HCT116 (cell line): Measurements from ENCODE around the gene CARD9. TPM values are rescaled to one million over a fixed set of nuclear protein-coding genes. Genes with fewer than 3 reads are reported as not detected.
A peak's percentile ranks its signal among the peaks of the same experiment; 100 is the strongest.

Source experiments
- ATAC-seq: fragments of 200-7000 bp; cut with Tn5 transposase; 2 replicates; pipeline ENCODE4 v1.9.1; 2020; ENCODE audit warnings: mild to moderate bottlenecking, moderate library complexity
- BruUV-seq: library from RNA; stranded (reverse); fragments of 400-500 nt; replicated peaks from 2 replicates; lab custom pipeline; 2021; lab: Mats Ljungman, UMichigan
- CTCF ChIA-PET: fragments of 300-600 bp; sonication (Branson Sonifier 250); formaldehyde crosslinking; loops from one replicate; lab custom pipeline; 2021; ENCODE audit warnings: antibody characterized with exemption; lab: Charles Lee
- POLR2A ChIA-PET: fragments of 300-600, 350-600 bp; sonication (Branson Sonifier 250); formaldehyde crosslinking; loops from one replicate; lab custom pipeline; 2021; ENCODE audit warnings: antibody characterized with exemption; lab: Charles Lee
- RAD21 ChIA-PET, 2 experiments: fragments of 300-600 bp; sonication (Branson Sonifier 250); formaldehyde crosslinking; loops; one replicate each; lab custom pipeline; 2023; ENCODE audit warnings: low total read pairs in 2 of 2; ENCODE audit not compliant: uncharacterized antibody in 2 of 2, unreplicated experiment in 2 of 2, low non-redundant PET in 1 of 2; lab: Charles Lee
- DNase-seq: peaks from one replicate; pipeline ENCODE4 v3.0.0-alpha.2; 2010; ENCODE audit warnings: low read depth, low spot score
- H2AFZ ChIP-seq: fragments of 200-600 bp; shearing (Covaris generic), sonication (generic); 2 replicates; pipeline ENCODE4 v1.6.1; 2017; ENCODE audit warnings: low read depth, mixed run types, mixed read lengths, antibody characterized with exemption, low read length; ENCODE audit not compliant: poor library complexity, severe bottlenecking
- H3K27ac ChIP-seq: 2 replicates; pipeline ENCODE4 v1.5.1; 2012; ENCODE audit warnings: low read depth, low read length
- H3K27me3 ChIP-seq: fragments of 200-600 bp; sonication (generic); 2 replicates; pipeline ENCODE4 v1.6.1; 2016; ENCODE audit warnings: mixed run types, low read length, mixed read lengths; ENCODE audit not compliant: insufficient read depth
- H3K36me3 ChIP-seq, 2 experiments: fragments of 200-500 bp in 1 of 2; fragments of 200-600 bp in 1 of 2; sonication (Bioruptor generic) in 1 of 2; sonication (generic) in 1 of 2; 2 replicates each; pipeline versions ENCODE4 v1.5.1 to v1.6.1; 2014 to 2016; ENCODE audit warnings: low read length in 2 of 2, inconsistent platforms in 1 of 2, mixed read lengths in 1 of 2, mixed run types in 1 of 2; ENCODE audit not compliant: insufficient read depth in 2 of 2, control insufficient read depth in 1 of 2
- H3K4me1 ChIP-seq, 2 experiments: fragments of 200-600 bp in 1 of 2; sonication (generic) in 1 of 2; 2 replicates each; pipeline versions ENCODE4 v1.5.1 to v1.6.1; 2012 to 2017; ENCODE audit warnings: low read length in 2 of 2, inconsistent platforms in 1 of 2, mild to moderate bottlenecking in 1 of 2, mixed read lengths in 1 of 2, mixed run types in 1 of 2, moderate library complexity in 1 of 2; ENCODE audit not compliant: insufficient read depth in 2 of 2, control insufficient read depth in 1 of 2
- H3K4me2 ChIP-seq: fragments of 200-600 bp; sonication (generic); 2 replicates; pipeline ENCODE4 v1.6.1; 2017; ENCODE audit warnings: mixed run types, low read length, mixed read lengths
- H3K4me3 ChIP-seq, 2 experiments: fragments of 200-600 bp in 1 of 2; sonication (generic) in 1 of 2; replicated peaks in 1 of 2; 2 replicates each; pipeline ENCODE4 v1.5.1; 2011 to 2016; ENCODE audit warnings: low read length in 2 of 2, control low read depth in 1 of 2, low read depth in 1 of 2, mild to moderate bottlenecking in 1 of 2, mixed read lengths in 1 of 2, mixed run types in 1 of 2
- H3K79me2 ChIP-seq: fragments of 200-600 bp; sonication (generic); 2 replicates; pipeline ENCODE4 v1.6.1; 2017; ENCODE audit warnings: mild to moderate bottlenecking, mixed run types, low read length, moderate library complexity, mixed read lengths; ENCODE audit not compliant: insufficient read depth
- H3K9ac ChIP-seq: fragments of 200-600 bp; sonication (generic); 2 replicates; pipeline ENCODE4 v1.6.1; 2016; ENCODE audit warnings: low read length, mixed read lengths
- H3K9me2 ChIP-seq: fragments of 200-600 bp; sonication (generic), shearing (Covaris generic); 2 replicates; pipeline ENCODE4 v1.6.1; 2017; ENCODE audit warnings: mixed run types, mild to moderate bottlenecking, moderate library complexity; ENCODE audit not compliant: insufficient read depth
- H3K9me3 ChIP-seq, 2 experiments: fragments of 200-500 bp in 1 of 2; fragments of 200-600 bp in 1 of 2; sonication (Bioruptor generic) in 1 of 2; sonication (generic) in 1 of 2; 2 replicates each; pipeline ENCODE4 v1.6.1; 2014 to 2017; ENCODE audit warnings: low read length in 2 of 2, mixed read lengths in 2 of 2, inconsistent platforms in 1 of 2, low read depth in 1 of 2, mild to moderate bottlenecking in 1 of 2, mixed run types in 1 of 2, moderate library complexity in 1 of 2; ENCODE audit not compliant: control insufficient read depth in 1 of 2, insufficient read depth in 1 of 2
- H4K20me1 ChIP-seq: fragments of 200-600 bp; sonication (generic), shearing (Covaris generic); 2 replicates; pipeline ENCODE4 v1.6.1; 2017; ENCODE audit warnings: mixed run types, mild to moderate bottlenecking, moderate library complexity; ENCODE audit not compliant: insufficient read depth
- CBX3 ChIP-seq: IDR thresholded peaks from 2 replicates; pipeline ENCODE4 v1.6.1; 2012; ENCODE audit warnings: low read depth
- CEBPB ChIP-seq: IDR thresholded peaks from 2 replicates; pipeline ENCODE4 v1.6.1; 2012; ENCODE audit warnings: low read depth
- FOSL1 ChIP-seq: IDR thresholded peaks from 2 replicates; pipeline ENCODE4 v1.6.1; 2012; ENCODE audit warnings: low read depth
- JUND ChIP-seq: IDR thresholded peaks from 2 replicates; pipeline ENCODE4 v1.6.1; 2012
- POLR2A ChIP-seq: IDR thresholded peaks from 2 replicates; pipeline ENCODE4 v1.7.0; 2011; ENCODE audit warnings: borderline replicate concordance; ENCODE audit not compliant: insufficient read depth, insufficient read length; ENCODE audit errors: extremely low read depth
- RAD21 ChIP-seq: IDR thresholded peaks from 2 replicates; pipeline ENCODE4 v1.6.1; 2012; ENCODE audit warnings: low read depth, mild to moderate bottlenecking
- REST ChIP-seq: IDR thresholded peaks from 2 replicates; pipeline ENCODE4 v1.6.1; 2012; ENCODE audit warnings: low read depth
- SIN3A ChIP-seq: IDR thresholded peaks from 2 replicates; pipeline ENCODE4 v1.6.1; 2012; ENCODE audit warnings: low read depth
- TCF7L2 ChIP-seq: IDR thresholded peaks from 2 replicates; pipeline ENCODE4 v1.7.0; 2011; ENCODE audit warnings: borderline replicate concordance, inconsistent platforms; ENCODE audit not compliant: insufficient read depth, insufficient read length; ENCODE audit errors: extremely low read depth
- YY1 ChIP-seq: IDR thresholded peaks from 2 replicates; pipeline ENCODE4 v1.6.1; 2011; ENCODE audit warnings: low read length, low read depth, moderate library complexity, mild to moderate bottlenecking; ENCODE audit not compliant: insufficient replicate concordance; ENCODE audit errors: extremely low read depth
- ZFX ChIP-seq: fragments of 450-650 bp; IDR thresholded peaks from 2 replicates; pipeline ENCODE4 v1.6.1; 2017
- intact Hi-C: fragments of 100-400 bp; cut with micrococcal nuclease; formaldehyde crosslinking; loops from 2 replicates; pipeline ENCODE4 v1.10.0; 2022
- total RNA-seq: library from RNA; stranded (reverse); gene quantifications from one replicate; pipeline ENCODE4 v1.2.1, GENCODE V29; 2021; ENCODE audit not compliant: unreplicated experiment
- TF ChIP-seq, protein P1 (sequence below), 3 experiments: fragments of 200-600 bp in 1 of 3; sonication (generic) in 1 of 3; IDR thresholded peaks in 2 of 3; conservative IDR thresholded peaks in 1 of 3; 2 replicates each; pipeline ENCODE4 v1.5.1; 2012 to 2017; ENCODE audit warnings: low read depth in 2 of 3, low read length in 2 of 3, antibody characterized with exemption in 1 of 3, borderline replicate concordance in 1 of 3, control low read depth in 1 of 3, mild to moderate bottlenecking in 1 of 3, mixed read lengths in 1 of 3, mixed run types in 1 of 3, moderate library complexity in 1 of 3; ENCODE audit not compliant: insufficient read depth in 1 of 3
- TF ChIP-seq, protein P2 (sequence below): IDR thresholded peaks from 2 replicates; pipeline ENCODE4 v1.6.1; 2012
- TF ChIP-seq, protein P3 (sequence below): IDR thresholded peaks from 2 replicates; pipeline ENCODE4 v1.6.1; 2012
- TF ChIP-seq, protein P4 (sequence below): IDR thresholded peaks from 2 replicates; pipeline ENCODE4 v1.6.1; 2011; ENCODE audit warnings: mild to moderate bottlenecking, low read length, moderate library complexity; ENCODE audit not compliant: insufficient replicate concordance; ENCODE audit errors: extremely low read depth

Gene CARD9
- total RNA-seq, 1 experiment from 2014 or later = 1.2 TPM

DNA sequence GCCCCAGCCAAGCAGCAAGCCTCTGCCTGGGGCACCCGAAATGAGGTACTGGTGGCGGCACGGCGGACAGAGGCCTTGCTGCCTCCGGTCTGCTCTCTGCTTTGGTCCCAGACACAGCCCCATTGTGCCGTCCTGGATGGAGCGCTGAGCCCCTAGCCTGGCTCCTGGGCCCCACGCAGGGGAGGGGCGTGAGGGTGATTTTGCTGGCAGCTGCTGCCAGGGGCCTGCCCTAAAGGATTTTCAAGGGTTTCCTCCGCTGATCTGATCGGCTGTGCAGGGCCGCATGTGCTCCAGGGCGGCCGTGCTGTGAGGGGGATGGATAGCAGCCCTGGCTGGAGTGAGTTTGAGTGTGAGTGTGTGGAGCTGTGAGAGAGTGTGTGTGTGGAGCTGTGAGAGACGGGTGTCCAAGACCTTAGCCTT is 44.8 kb downstream of the CARD9 start:
- Histone ChIP-seq H4K20me1 (no peaks in the 10 kb centered on the region), H3K27ac (peak overlapping the region; percentile 65; the same call in 1 of the 2 replicates), H3K4me1 (peaks cover 8 to 37% of the 10 kb centered on the region in 2 experiments; a peak in 3 of 4 replicates), H3K27me3 (no peaks in the 10 kb centered on the region)
- no peak for DNase-seq
- ATAC-seq = no peak
- intact Hi-C loops = no loop called here
- POLR2A ChIA-PET = no interaction called here
- TF ChIP-seq, protein P1, sequence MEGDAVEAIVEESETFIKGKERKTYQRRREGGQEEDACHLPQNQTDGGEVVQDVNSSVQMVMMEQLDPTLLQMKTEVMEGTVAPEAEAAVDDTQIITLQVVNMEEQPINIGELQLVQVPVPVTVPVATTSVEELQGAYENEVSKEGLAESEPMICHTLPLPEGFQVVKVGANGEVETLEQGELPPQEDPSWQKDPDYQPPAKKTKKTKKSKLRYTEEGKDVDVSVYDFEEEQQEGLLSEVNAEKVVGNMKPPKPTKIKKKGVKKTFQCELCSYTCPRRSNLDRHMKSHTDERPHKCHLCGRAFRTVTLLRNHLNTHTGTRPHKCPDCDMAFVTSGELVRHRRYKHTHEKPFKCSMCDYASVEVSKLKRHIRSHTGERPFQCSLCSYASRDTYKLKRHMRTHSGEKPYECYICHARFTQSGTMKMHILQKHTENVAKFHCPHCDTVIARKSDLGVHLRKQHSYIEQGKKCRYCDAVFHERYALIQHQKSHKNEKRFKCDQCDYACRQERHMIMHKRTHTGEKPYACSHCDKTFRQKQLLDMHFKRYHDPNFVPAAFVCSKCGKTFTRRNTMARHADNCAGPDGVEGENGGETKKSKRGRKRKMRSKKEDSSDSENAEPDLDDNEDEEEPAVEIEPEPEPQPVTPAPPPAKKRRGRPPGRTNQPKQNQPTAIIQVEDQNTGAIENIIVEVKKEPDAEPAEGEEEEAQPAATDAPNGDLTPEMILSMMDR (IDR thresholded peaks at IDR 0.05 in 2 of 3, conservative IDR thresholded peaks at IDR 0.05 in 1 of 3; ENCODE audit: borderline replicate concordance in 1 of 3, insufficient read depth in 1 of 3, low read depth in 2 of 3, low read length in 2 of 3) = no peak
- TF ChIP-seq POLR2A (no peak), FOSL1 (no peak), CBX3 (no peak), ZFX (no peak), SIN3A (no peak), REST (no peak), CEBPB (no peak), YY1 (no peak), JUND (no peak), RAD21 (no peak), TCF7L2 (no peak)
- TF ChIP-seq, protein P2, sequence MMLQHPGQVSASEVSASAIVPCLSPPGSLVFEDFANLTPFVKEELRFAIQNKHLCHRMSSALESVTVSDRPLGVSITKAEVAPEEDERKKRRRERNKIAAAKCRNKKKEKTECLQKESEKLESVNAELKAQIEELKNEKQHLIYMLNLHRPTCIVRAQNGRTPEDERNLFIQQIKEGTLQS = no peak
- TF ChIP-seq, protein P3, sequence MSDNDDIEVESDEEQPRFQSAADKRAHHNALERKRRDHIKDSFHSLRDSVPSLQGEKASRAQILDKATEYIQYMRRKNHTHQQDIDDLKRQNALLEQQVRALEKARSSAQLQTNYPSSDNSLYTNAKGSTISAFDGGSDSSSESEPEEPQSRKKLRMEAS = no peak
- TF ChIP-seq, protein P4, sequence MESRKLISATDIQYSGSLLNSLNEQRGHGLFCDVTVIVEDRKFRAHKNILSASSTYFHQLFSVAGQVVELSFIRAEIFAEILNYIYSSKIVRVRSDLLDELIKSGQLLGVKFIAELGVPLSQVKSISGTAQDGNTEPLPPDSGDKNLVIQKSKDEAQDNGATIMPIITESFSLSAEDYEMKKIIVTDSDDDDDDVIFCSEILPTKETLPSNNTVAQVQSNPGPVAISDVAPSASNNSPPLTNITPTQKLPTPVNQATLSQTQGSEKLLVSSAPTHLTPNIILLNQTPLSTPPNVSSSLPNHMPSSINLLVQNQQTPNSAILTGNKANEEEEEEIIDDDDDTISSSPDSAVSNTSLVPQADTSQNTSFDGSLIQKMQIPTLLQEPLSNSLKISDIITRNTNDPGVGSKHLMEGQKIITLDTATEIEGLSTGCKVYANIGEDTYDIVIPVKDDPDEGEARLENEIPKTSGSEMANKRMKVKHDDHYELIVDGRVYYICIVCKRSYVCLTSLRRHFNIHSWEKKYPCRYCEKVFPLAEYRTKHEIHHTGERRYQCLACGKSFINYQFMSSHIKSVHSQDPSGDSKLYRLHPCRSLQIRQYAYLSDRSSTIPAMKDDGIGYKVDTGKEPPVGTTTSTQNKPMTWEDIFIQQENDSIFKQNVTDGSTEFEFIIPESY = no peak
- TF ChIP-seq, all 23 proteins: peak for 0
- BruUV-seq = no TSS peak
- ChIA-PET CTCF (interaction anchor here (1.0 kb wide), 1 partner anchor 11 kb away, joined by 3 read pairs; no protein-coding TSS in a partner anchor), RAD21 (no interaction called here)
- Histone ChIP-seq H3K4me2 (peak overlapping the region; percentile 98), H2AFZ (no peak overlapping the region), H3K36me3 (no peaks in the 10 kb centered on the region), H3K9me3 (no peaks in the 10 kb centered on the region), H3K9ac (peak overlapping the region; percentile 75), H3K4me3 (peak overlapping the region; percentile 71 to 76), H3K9me2 (no peaks in the 10 kb centered on the region), H3K79me2 (peaks cover 20% of the 10 kb centered on the region; the same call in 1 of the 2 replicates)
